Measurements from ENCODE around the gene MGMT. TPM values are rescaled to one million over a fixed set of nuclear protein-coding genes. Genes with fewer than 3 reads are reported as not detected.
"Not testable (repeated sequence)": the region's sequence is repeated elsewhere in the genome, so short reads cannot be mapped to it uniquely, and the experiment has no call there.

Gene MGMT
- total RNA-seq, 1 donor from 2014 or later: 19.4 TPM

GRCh38 chr10:129424978-129425377 is 42.1 kb upstream of the MGMT start:
- H3K27me3 ChIP-seq: no peaks in the 10 kb centered on the region
- DNase-seq (no peak), ATAC-seq (no peak)
- no peak overlapping the region for H3K27ac ChIP-seq
- no peak for TF ChIP-seq CTCF (IDR thresholded peaks at IDR 0.05)
- no peak overlapping the region for H3K4me3 ChIP-seq
- H3K4me1 ChIP-seq: no peaks in the 10 kb centered on the region
- H3K36me3 ChIP-seq: no peaks in the 10 kb centered on the region
- no peaks in the 10 kb centered on the region for H3K9me3 ChIP-seq
- intact Hi-C loops (cut with DNase I): no loop called here

- Histone ChIP-seq H3K9me3 (no peaks in the 10 kb centered on the region), H3K4me1 (no peaks in the 10 kb centered on the region), H3K4me3 (no peak overlapping the region), H3K27ac (no peak overlapping the region), H3K36me3 (no peaks in the 10 kb centered on the region), H3K27me3 (no peaks in the 10 kb centered on the region)
- DNase-seq (no peak), ATAC-seq (no peak)
- intact Hi-C loops (cut with DNase I): no loop called here
- TF ChIP-seq CTCF (IDR thresholded peaks at IDR 0.05): no peak
Observed at GRCh38 chr10:129426606-129427005, 40.4 kb upstream of the MGMT start.

GRCh38 chr10:129433266-129433665 is 33.8 kb upstream of the MGMT start:
- DNase-seq: no peak
- H3K27ac ChIP-seq: no peak overlapping the region
- H3K9me3 ChIP-seq: no peaks in the 10 kb centered on the region
- H3K4me3 ChIP-seq: no peak overlapping the region
- intact Hi-C loops (cut with DNase I): no loop called here
- no peaks in the 10 kb centered on the region for H3K27me3 ChIP-seq
- TF ChIP-seq CTCF (IDR thresholded peaks at IDR 0.05): no peak
- H3K36me3 ChIP-seq: no peaks in the 10 kb centered on the region
- ATAC-seq: peak; percentile 17
- H3K4me1 ChIP-seq: no peaks in the 10 kb centered on the region

GRCh38 chr10:129435724-129436123 is 31.3 kb upstream of the MGMT start:
- H3K27ac ChIP-seq; DNase-seq; ATAC-seq; H3K36me3 ChIP-seq; H3K27me3 ChIP-seq; H3K4me3 ChIP-seq; intact Hi-C loops (cut with DNase I); H3K9me3 ChIP-seq; H3K4me1 ChIP-seq: not testable (repeated sequence)

- intact Hi-C loops (cut with DNase I): no loop called here
- H3K4me3 ChIP-seq: no peak overlapping the region
- DNase-seq (no peak), ATAC-seq (no peak)
- H3K36me3 ChIP-seq: no peaks in the 10 kb centered on the region
- H3K4me1 ChIP-seq: no peaks in the 10 kb centered on the region
- H3K9me3 ChIP-seq: no peaks in the 10 kb centered on the region
- no peak for TF ChIP-seq CTCF (IDR thresholded peaks at IDR 0.05)
- no peaks in the 10 kb centered on the region for H3K27me3 ChIP-seq
- no peak overlapping the region for H3K27ac ChIP-seq
Observed at GRCh38 chr10:129438024-129438423, 29.0 kb upstream of the MGMT start.

- Histone ChIP-seq H3K4me3 (no peak overlapping the region), H3K36me3 (no peaks in the 10 kb centered on the region), H3K27me3 (no peaks in the 10 kb centered on the region), H3K9me3 (no peaks in the 10 kb centered on the region), H3K4me1 (no peaks in the 10 kb centered on the region), H3K27ac (no peak overlapping the region)
- ATAC-seq (no peak), DNase-seq (no peak)
- no peak for TF ChIP-seq CTCF (IDR thresholded peaks at IDR 0.05)
- intact Hi-C loops (cut with DNase I): no loop called here
Observed at GRCh38 chr10:129440247-129440646, 26.8 kb upstream of the MGMT start.
